LNCaP clone FGC (cell line): ENCODE results near the gene CTSA.

Experiments used
- DNase-seq: peaks from one replicate; pipeline ENCODE4 v3.0.0-alpha.2; 2011; ENCODE audit warnings: low read depth
- H3K4me3 ChIP-seq: 2 replicates; pipeline ENCODE4 v1.5.1; 2011; ENCODE audit warnings: mild to moderate bottlenecking, low read depth, low read length, control low read depth
- CTCF ChIP-seq: IDR thresholded peaks from 2 replicates; pipeline ENCODE4 v1.5.1; 2012; ENCODE audit warnings: mild to moderate bottlenecking; ENCODE audit not compliant: control insufficient read depth, insufficient read depth; ENCODE audit errors: extremely low read depth

Gene CTSA

GRCh38 chr20:45943613-45944012 lies 52.5 kb downstream of the CTSA start:
- DNase-seq = no peak
- no peak for TF ChIP-seq CTCF
- H3K4me3 ChIP-seq = no peak overlapping the region

DNA sequence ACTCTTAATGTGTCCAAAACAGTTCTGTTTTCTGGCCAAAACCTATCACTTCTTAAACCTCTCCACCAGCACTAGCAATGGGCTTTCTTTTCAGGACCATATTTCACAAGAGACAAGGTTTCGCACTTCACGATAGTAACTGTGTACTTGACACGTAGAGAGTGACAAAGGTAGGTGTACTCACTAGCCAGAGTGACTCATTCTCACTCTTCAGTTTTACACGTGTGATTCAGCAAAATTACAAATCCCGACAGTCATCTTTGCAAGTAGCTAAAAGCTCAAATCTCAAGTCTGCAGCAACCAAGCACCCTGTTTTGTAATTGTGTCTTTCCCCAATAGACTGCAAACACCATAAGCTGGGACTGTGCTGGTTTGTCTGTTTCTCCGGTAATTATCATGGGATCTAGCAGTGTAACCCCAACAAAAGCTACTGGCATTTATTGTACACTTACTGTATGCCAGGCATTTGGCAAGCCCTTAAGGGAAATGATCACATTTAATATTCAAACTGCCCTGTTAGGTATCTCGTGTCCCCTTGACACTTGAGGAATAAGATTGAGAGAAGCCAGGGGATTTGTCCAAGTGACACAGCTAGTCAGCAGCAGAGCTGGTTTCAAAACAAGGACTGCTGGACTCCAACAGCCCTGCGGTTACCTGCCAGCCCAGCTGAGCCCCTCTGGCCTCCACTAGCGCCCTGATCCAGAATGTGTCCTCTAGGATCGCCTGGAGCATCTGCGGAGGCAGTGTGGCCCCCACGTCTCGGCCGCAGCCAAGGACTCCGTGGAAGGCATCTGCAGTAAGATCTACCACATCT lies 53.2 kb downstream of the CTSA start:
- no peak overlapping the region for H3K4me3 ChIP-seq
- no peak for TF ChIP-seq CTCF
- DNase-seq = no peak

- no peak for TF ChIP-seq CTCF
- DNase-seq = no peak
- H3K4me3 ChIP-seq = no peak overlapping the region
Observed at GRCh38 chr20:45944965-45945677, 54.0 kb downstream of the CTSA start.

DNA sequence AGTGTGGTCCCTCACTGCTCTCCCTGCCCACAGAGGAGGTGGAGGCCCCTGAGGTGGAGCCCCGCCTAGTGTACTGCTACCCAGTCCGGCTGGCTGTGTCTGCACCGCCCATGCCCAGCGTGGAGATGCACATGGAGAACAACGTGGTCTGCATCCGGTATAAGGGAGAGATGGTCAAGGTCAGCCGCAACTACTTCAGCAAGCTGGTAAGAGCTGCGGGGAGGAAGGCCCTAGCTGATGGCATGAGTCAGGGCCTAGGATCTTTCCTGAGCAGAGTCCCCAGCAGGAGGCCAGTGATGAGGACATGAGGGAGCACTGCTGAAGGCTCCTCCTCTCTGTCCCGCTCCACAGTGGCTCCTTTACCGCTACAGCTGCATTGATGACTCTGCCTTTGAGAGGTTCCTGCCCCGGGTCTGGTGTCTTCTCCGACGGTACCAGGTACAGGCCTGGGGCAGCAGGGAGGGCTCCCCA lies 54.6 kb downstream of the CTSA start:
- TF ChIP-seq CTCF = no peak
- H3K4me3 ChIP-seq = no peak overlapping the region
- DNase-seq = no peak

DNA sequence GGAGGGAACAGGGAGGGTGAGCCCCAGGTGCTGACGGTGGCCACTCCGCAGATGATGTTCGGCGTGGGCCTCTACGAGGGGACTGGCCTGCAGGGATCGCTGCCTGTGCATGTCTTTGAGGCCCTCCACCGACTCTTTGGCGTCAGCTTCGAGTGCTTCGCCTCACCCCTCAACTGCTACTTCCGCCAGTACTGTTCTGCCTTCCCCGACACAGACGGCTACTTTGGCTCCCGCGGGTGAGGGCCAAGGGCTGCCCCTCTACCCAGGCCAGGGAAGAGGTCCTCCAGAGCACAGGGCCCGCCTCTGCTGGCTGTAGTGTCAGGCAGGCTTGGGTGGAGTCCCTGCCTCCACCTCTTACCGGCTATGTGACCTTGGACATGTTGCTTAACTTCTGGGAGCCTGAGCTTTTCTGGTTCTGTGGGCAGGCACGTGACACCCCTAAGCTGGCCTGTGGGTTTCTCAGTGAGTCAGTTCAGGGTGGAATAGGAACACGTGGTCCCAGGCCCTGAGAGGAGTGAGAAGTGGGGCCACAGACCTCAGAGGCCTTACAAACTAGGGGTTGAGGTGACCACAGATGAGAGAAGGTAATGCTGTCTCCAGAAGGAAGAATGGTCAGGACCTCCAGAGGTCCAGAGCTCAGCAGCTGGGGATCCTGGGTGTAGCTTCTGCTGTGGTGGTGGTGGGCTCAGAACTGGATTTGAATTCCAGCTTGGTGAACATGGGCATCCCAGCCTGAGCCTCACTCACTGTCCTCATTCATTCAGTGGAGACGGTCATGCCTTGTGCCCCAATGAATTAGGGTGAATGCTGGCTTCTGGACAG lies 55.2 kb downstream of the CTSA start:
- TF ChIP-seq CTCF = no peak
- DNase-seq = no peak
- H3K4me3 ChIP-seq = no peak overlapping the region

DNA sequence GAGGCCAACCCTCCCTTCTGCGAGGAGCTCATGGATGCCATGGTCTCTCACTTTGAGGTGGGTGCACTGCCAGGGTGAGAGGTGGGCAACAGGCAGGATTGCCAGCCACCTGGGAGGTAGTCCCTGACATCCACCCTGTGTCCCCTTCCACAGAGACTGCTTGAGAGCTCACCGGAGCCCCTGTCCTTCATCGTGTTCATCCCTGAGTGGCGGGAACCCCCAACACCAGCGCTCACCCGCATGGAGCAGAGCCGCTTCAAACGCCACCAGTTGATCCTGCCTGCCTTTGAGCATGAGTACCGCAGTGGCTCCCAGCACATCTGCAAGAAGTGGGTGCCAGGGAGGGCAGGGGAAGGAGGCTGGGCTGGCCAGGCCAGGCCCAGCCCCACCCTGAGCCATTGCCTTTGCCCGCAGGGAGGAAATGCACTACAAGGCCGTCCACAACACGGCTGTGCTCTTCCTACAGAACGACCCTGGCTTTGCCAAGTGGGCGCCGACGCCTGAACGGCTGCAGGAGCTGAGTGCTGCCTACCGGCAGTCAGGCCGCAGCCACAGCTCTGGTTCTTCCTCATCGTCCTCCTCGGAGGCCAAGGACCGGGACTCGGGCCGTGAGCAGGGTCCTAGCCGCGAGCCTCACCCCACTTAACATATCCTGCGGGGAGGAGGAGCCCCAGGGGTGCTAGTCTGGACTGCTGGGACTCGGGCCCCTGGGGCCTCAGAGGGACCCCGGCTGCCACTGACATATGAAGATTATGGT lies 56.2 kb downstream of the CTSA start:
- H3K4me3 ChIP-seq = no peak overlapping the region
- DNase-seq = no peak
- TF ChIP-seq CTCF = no peak
